GM12878 (cell line): ENCODE measurements around the gene AOPEP. TPM values are rescaled to one million over a fixed set of nuclear protein-coding genes. Genes with fewer than 3 reads are reported as not detected.
A peak's percentile ranks its signal among the peaks of the same experiment; 100 is the strongest.

Experiments
- ATAC-seq: fragments of 200-7000 bp; cut with Tn5 transposase; 3 replicates; pipeline ENCODE4 v1.9.1; 2020; ENCODE audit warnings: mild to moderate bottlenecking, moderate library complexity
- BruUV-seq: library from RNA; stranded (reverse); fragments of 400-500 nt; replicated peaks from 2 replicates; lab custom pipeline; 2021; lab: Mats Ljungman, UMichigan
- CTCF ChIA-PET: fragments of 300-600 bp; sonication (Branson Sonifier 250); formaldehyde crosslinking; extraction: SDS; loops from one replicate; lab custom pipeline; 2021; ENCODE audit warnings: inconsistent platforms; lab: Yijun Ruan, JAX
- POLR2A ChIA-PET: fragments of 350-600 bp; formaldehyde crosslinking; extraction: SDS; loops from one replicate; lab custom pipeline; 2021; ENCODE audit warnings: inconsistent platforms; lab: Charles Lee
- RAD21 ChIA-PET: fragments of 300-600 bp; sonication (Branson Sonifier 250); formaldehyde crosslinking; loops from one replicate; lab custom pipeline; 2023; ENCODE audit warnings: antibody characterized with exemption; ENCODE audit not compliant: unreplicated experiment; lab: Charles Lee
- SMC1A ChIA-PET: fragments of 300-600 bp; sonication (Branson Sonifier 250); formaldehyde crosslinking; loops from one replicate; lab custom pipeline; 2023; ENCODE audit not compliant: unreplicated experiment, uncharacterized antibody; lab: Charles Lee
- DNase-seq: peaks from one replicate; pipeline ENCODE4 v3.0.0-alpha.2; 2011; ENCODE audit warnings: low read depth, low spot score
- FAIRE-seq: peaks from 3 replicates; lab custom pipeline; 2011; peaks lifted over from hg19 to GRCh38; lab: Jason Lieb, UNC
- H2AFZ ChIP-seq: 2 replicates; pipeline ENCODE4 v1.6.0; 2011; ENCODE audit warnings: low read depth, low read length, control low read depth; ENCODE audit not compliant: control insufficient read depth
- H3K27ac ChIP-seq: 2 replicates; pipeline ENCODE4 v1.5.1; 2011; ENCODE audit warnings: control low read depth; ENCODE audit not compliant: control insufficient read depth, insufficient read depth
- H3K27me3 ChIP-seq, 2 experiments: replicated peaks in 1 of 2; 2 replicates each; pipeline versions ENCODE4 v1.6.0 to v1.6.1; 2011; ENCODE audit warnings: low read length in 1 of 2; ENCODE audit not compliant: control insufficient read depth in 2 of 2, insufficient read depth in 2 of 2
- H3K36me3 ChIP-seq, 2 experiments: 2 replicates each; pipeline ENCODE4 v1.5.1; 2011; ENCODE audit warnings: low read length in 1 of 2; ENCODE audit not compliant: control insufficient read depth in 2 of 2, insufficient read depth in 2 of 2
- H3K4me1 ChIP-seq: 2 replicates; pipeline ENCODE4 v1.6.1; 2011; ENCODE audit warnings: mild to moderate bottlenecking, low read length, moderate library complexity, mixed read lengths; ENCODE audit not compliant: control insufficient read depth, insufficient read depth
- H3K4me2 ChIP-seq: 2 replicates; pipeline ENCODE4 v1.6.0; 2011; ENCODE audit warnings: control low read depth; ENCODE audit not compliant: control insufficient read depth, insufficient read depth
- H3K4me3 ChIP-seq: fragments of 200-600 bp; sonication (generic); 2 replicates; pipeline ENCODE4 v1.5.1; 2016
- H3K79me2 ChIP-seq: 2 replicates; pipeline ENCODE4 v1.6.0; 2011; ENCODE audit warnings: low read length; ENCODE audit not compliant: control insufficient read depth, insufficient read depth
- H3K9ac ChIP-seq: 2 replicates; pipeline ENCODE4 v1.8.0; 2011; ENCODE audit warnings: low read length, control low read depth, mixed read lengths; ENCODE audit not compliant: control insufficient read depth, insufficient read depth
- H3K9me3 ChIP-seq: replicated peaks from 3 replicates; pipeline ENCODE4 v1.5.1; 2011; ENCODE audit warnings: mild to moderate bottlenecking, low read length; ENCODE audit not compliant: control insufficient read depth, insufficient read depth
- H4K20me1 ChIP-seq: 2 replicates; pipeline ENCODE4 v1.6.0; 2011; ENCODE audit not compliant: control insufficient read depth, insufficient read depth
- CHD4 ChIP-seq: fragments of 200-600 bp; sonication (generic); IDR thresholded peaks from 2 replicates; pipeline ENCODE4 v1.6.1; 2016; ENCODE audit warnings: mild to moderate bottlenecking
- ZBTB40 ChIP-seq: fragments of 450-650 bp; IDR thresholded peaks from 2 replicates; pipeline ENCODE4 v1.6.1; 2016; ENCODE audit warnings: mild to moderate bottlenecking, moderate library complexity, borderline replicate concordance
- WGBS: methylation state at CpG from one replicate; pipeline ENCODE4 v1.1.6; 2016; ENCODE audit warnings: low lambda C conversion rate; ENCODE audit not compliant: insufficient replicate concordance, insufficient coverage; ENCODE audit errors: missing lambda C conversion rate; 5-methylcytosine and 5-hydroxymethylcytosine counted together
- in situ Hi-C: fragments of 300-500 bp; cut with MboI; formaldehyde crosslinking; loops from 9 replicates; pipeline ENCODE4 v1.14.3; 2018; ENCODE audit warnings: mixed read lengths
- intact Hi-C: fragments of 100-400 bp; cut with micrococcal nuclease; formaldehyde crosslinking; loops from one replicate; pipeline ENCODE4 v1.14.2; 2022; ENCODE audit not compliant: unreplicated experiment
- polyA plus RNA-seq, 11 experiments: library from polyadenylated mRNA; depleted of rRNA in 4 of 11; unstranded in 6 of 11; stranded (reverse) in 5 of 11; fragments of >200 nt; fragmentation: Nextera tagmentation in 4 of 11; fragmentation: Illumina TruSeq in 1 of 11; extraction: Ambion mirVana in 4 of 11; extraction: Trizol in 1 of 11; gene quantifications; 1 replicate in 1 of 11; 2 replicates in 10 of 11; pipeline versions ENCODE4 v1.2.1 to v1.2.3, GENCODE V29; 2011 to 2016; ENCODE audit warnings: inconsistent platforms in 2 of 11, missing spikeins in 2 of 11, low read depth in 1 of 11
- total RNA-seq, 4 experiments: library from RNA; depleted of rRNA in 3 of 4; stranded (reverse); fragments of >200 nt in 3 of 4; fragmentation: Illumina TruSeq in 1 of 4; extraction: Trizol in 1 of 4; gene quantifications; 2 replicates each; pipeline versions ENCODE4 v1.2.1 to v1.2.3, GENCODE V29; 2013 to 2021

Gene AOPEP
- total and polyA plus RNA-seq, 10 of the 15 experiments (the other 5 are each of a cell fraction or from before 2014, with no cell fraction given) = 2.3 to 16.9 (median 10.1) TPM

DNA sequence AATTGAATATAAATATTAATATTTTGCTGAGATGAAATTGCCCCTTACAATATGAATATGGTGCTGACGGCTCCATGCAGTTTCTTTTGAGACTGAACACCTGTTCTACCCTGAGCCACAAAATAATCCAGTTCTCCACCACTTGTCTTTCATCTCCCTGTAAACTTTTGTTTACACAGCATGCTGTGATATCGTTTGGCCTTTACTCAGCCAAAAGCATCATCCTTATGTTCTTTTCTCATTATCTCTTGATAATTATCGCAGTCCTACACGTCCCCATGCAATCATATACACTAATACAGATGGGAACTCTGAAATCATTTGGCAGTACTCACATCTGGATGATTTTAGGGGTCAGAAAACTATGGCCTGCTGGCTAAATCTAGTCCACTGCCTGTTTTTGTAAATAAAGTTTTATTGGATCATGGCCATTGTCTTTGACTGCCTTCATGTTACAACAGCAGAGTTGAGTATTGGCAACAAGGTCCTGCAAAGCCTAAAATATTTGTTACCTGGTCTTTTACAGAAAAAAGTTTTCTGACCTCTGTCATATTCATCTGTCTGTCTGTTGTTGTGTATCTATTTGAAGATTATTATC, 53.3 kb downstream of the AOPEP start:
- RAD21 ChIA-PET = interaction anchor here (1.3 to 6.2 kb wide), 7 partner anchors 10 to 349 kb away, joined by 4 to 81 read pairs (median 4); no protein-coding TSS in a partner anchor
- H3K4me2 ChIP-seq = no peak overlapping the region
- peak; percentile 66 for TF ChIP-seq ZBTB40
- TF ChIP-seq CHD4 = no peak
- H3K27ac ChIP-seq = no peak overlapping the region
- no peak for ATAC-seq
- no peak overlapping the region for H2AFZ ChIP-seq
- POLR2A ChIA-PET = no interaction called here
- no peaks in the 10 kb centered on the region for H3K79me2 ChIP-seq
- no peaks in the 10 kb centered on the region for H4K20me1 ChIP-seq
- no peak overlapping the region for H3K9ac ChIP-seq
- H3K36me3 ChIP-seq = no peaks in the 10 kb centered on the region
- BruUV-seq = no TSS peak
- H3K4me1 ChIP-seq = no peaks in the 10 kb centered on the region
- CTCF ChIA-PET = interaction anchor here (0.6 to 7.5 kb wide), 9 partner anchors 9 to 388 kb away, joined by 3 to 196 read pairs (median 4); no protein-coding TSS in a partner anchor
- intact Hi-C loops (loop anchor here (5.0 to 10.0 kb wide), 4 partner anchors 83 to 488 kb away; no protein-coding TSS in a partner anchor), in situ Hi-C loops (loop anchor here (10.0 kb wide), 1 partner anchor 135 kb away; no protein-coding TSS in a partner anchor)
- H3K27me3 ChIP-seq = no peaks in the 10 kb centered on the region
- FAIRE-seq = no peak
- H3K4me3 ChIP-seq = no peak overlapping the region
- SMC1A ChIA-PET = interaction anchor here (0.9 to 6.3 kb wide), 10 partner anchors 10 to 388 kb away, joined by 3 to 95 read pairs (median 4); no protein-coding TSS in a partner anchor
- H3K9me3 ChIP-seq = no peaks in the 10 kb centered on the region
- no peak for DNase-seq
- 75% methylated on average over 4 of the region's 4 CpGs for WGBS
